Mesodermal cell (in vitro differentiated cells): ENCODE measurements around the gene AUTS2.

ENCODE experiments used
- H3K27ac ChIP-seq: 2 replicates; pipeline ENCODE4 v1.7.0; 2013; ENCODE audit warnings: mild to moderate bottlenecking, low read depth, low read length, moderate library complexity; ENCODE audit not compliant: severe bottlenecking
- H3K36me3 ChIP-seq: 2 replicates; pipeline ENCODE4 v1.7.1; 2013; ENCODE audit warnings: mild to moderate bottlenecking, low read length, moderate library complexity; ENCODE audit not compliant: control insufficient read depth, insufficient read depth
- H3K4me1 ChIP-seq: one replicate; pipeline ENCODE4 v1.7.1; 2013; ENCODE audit warnings: mild to moderate bottlenecking, low read length; ENCODE audit not compliant: insufficient read depth, control insufficient read depth, poor library complexity, severe bottlenecking
- H3K4me3 ChIP-seq: 2 replicates; pipeline ENCODE4 v1.7.0; 2013; ENCODE audit warnings: low read length, control low read depth, mild to moderate bottlenecking; ENCODE audit not compliant: insufficient read depth, poor library complexity, severe bottlenecking; ENCODE audit errors: extremely low read depth
- H3K9me3 ChIP-seq: 2 replicates; pipeline ENCODE4 v1.7.1; 2013; ENCODE audit warnings: mild to moderate bottlenecking, low read length, moderate library complexity; ENCODE audit not compliant: control insufficient read depth
- WGBS, 2 experiments: methylation state at CpG; one replicate each; pipeline ENCODE4 v1.1.5; 2013; ENCODE audit warnings: missing lambda C conversion rate in 2 of 2; ENCODE audit not compliant: insufficient coverage in 2 of 2; 5-methylcytosine and 5-hydroxymethylcytosine counted together

The AUTS2 gene

GRCh38 chr7:70706698-70707097 is 1108.4 kb downstream of the AUTS2 start:
- peaks cover 32% of the 10 kb centered on the region for H3K4me1 ChIP-seq
- no peak overlapping the region for H3K27ac ChIP-seq
- WGBS, 2 experiments = 100% methylated on average over 1 of the region's 3 CpGs
- no peak overlapping the region for H3K4me3 ChIP-seq
- peaks cover 74% of the 10 kb centered on the region for H3K36me3 ChIP-seq
- no peaks in the 10 kb centered on the region for H3K9me3 ChIP-seq

GRCh38 chr7:70707823-70708243 is 1109.6 kb downstream of the AUTS2 start:
- peaks cover 7% of the 10 kb centered on the region for H3K9me3 ChIP-seq
- H3K36me3 ChIP-seq = peaks cover 74% of the 10 kb centered on the region
- 86% methylated on average over 5 of the region's 6 CpGs for WGBS, 2 experiments
- no peak overlapping the region for H3K4me3 ChIP-seq
- H3K4me1 ChIP-seq = peaks cover 32% of the 10 kb centered on the region
- H3K27ac ChIP-seq = no peak overlapping the region

- Histone ChIP-seq H3K9me3 (peaks cover 8% of the 10 kb centered on the region), H3K27ac (peak overlapping the region; percentile 43), H3K4me1 (peaks cover 32% of the 10 kb centered on the region), H3K36me3 (peaks cover 71% of the 10 kb centered on the region), H3K4me3 (no peak overlapping the region)
- WGBS, 2 experiments = 19 to 36% methylated on average over 2 to 3 of the region's 4 CpGs
These were observed 1111.8 kb downstream of the AUTS2 start for GRCh38 chr7:70710011-70710480.

GRCh38 chr7:70710651-70711050 is 1112.4 kb downstream of the AUTS2 start:
- WGBS, 2 experiments = 92 to 96% methylated on average over 2 to 3 of the region's 3 CpGs
- peaks cover 65% of the 10 kb centered on the region for H3K36me3 ChIP-seq
- peak overlapping the region; percentile 43 for H3K27ac ChIP-seq

GRCh38 chr7:70711452-70711851 is 1113.2 kb downstream of the AUTS2 start:
- 93 to 95% methylated on average over 7 to 10 of the region's 11 CpGs for WGBS, 2 experiments
- peaks cover 32% of the 10 kb centered on the region for H3K4me1 ChIP-seq
- peaks cover 8% of the 10 kb centered on the region for H3K9me3 ChIP-seq
- peaks cover 57% of the 10 kb centered on the region for H3K36me3 ChIP-seq
- no peak overlapping the region for H3K27ac ChIP-seq
- H3K4me3 ChIP-seq = no peak overlapping the region

More at GRCh38 chr7:70710651-70711050, 1112.4 kb downstream of the AUTS2 start:
- no peak overlapping the region for H3K4me3 ChIP-seq
- H3K9me3 ChIP-seq = peaks cover 8% of the 10 kb centered on the region
- peaks cover 32% of the 10 kb centered on the region for H3K4me1 ChIP-seq

GRCh38 chr7:70712942-70713341 is 1114.7 kb downstream of the AUTS2 start:
- H3K27ac ChIP-seq = no peak overlapping the region
- peaks cover 8% of the 10 kb centered on the region for H3K9me3 ChIP-seq
- no peak overlapping the region for H3K4me3 ChIP-seq
- peaks cover 47% of the 10 kb centered on the region for H3K36me3 ChIP-seq
- peaks cover 24% of the 10 kb centered on the region for H3K4me1 ChIP-seq
- WGBS, 2 experiments = 98% methylated on average over 4 of the region's 5 CpGs

- Histone ChIP-seq H3K36me3 (peaks cover 43% of the 10 kb centered on the region), H3K9me3 (peaks cover 8% of the 10 kb centered on the region), H3K4me1 (peaks cover 15% of the 10 kb centered on the region), H3K4me3 (no peak overlapping the region), H3K27ac (no peak overlapping the region)
- 98 to 100% methylated on average over 4 to 5 of the region's 6 CpGs for WGBS, 2 experiments
These were observed 1116.3 kb downstream of the AUTS2 start for GRCh38 chr7:70714506-70715038.

GRCh38 chr7:70717553-70718329 is 1119.5 kb downstream of the AUTS2 start:
- 96 to 97% methylated on average over 6 of the region's 9 CpGs for WGBS, 2 experiments
- H3K4me1 ChIP-seq = no peaks in the 10 kb centered on the region
- peaks cover 3% of the 10 kb centered on the region for H3K9me3 ChIP-seq
- peaks cover 28% of the 10 kb centered on the region for H3K36me3 ChIP-seq
- H3K27ac ChIP-seq = no peak overlapping the region
- no peak overlapping the region for H3K4me3 ChIP-seq

- 79 to 98% methylated on average over 4 to 6 of the region's 7 CpGs for WGBS, 2 experiments
- H3K4me1 ChIP-seq = no peaks in the 10 kb centered on the region
- H3K4me3 ChIP-seq = no peak overlapping the region
- H3K27ac ChIP-seq = no peak overlapping the region
- peaks cover 27% of the 10 kb centered on the region for H3K36me3 ChIP-seq
- H3K9me3 ChIP-seq = no peaks in the 10 kb centered on the region
These were observed 1120.8 kb downstream of the AUTS2 start for GRCh38 chr7:70719125-70719524.

- H3K27ac ChIP-seq = no peak overlapping the region
- H3K36me3 ChIP-seq = peaks cover 19% of the 10 kb centered on the region
- H3K4me3 ChIP-seq = no peak overlapping the region
- no peaks in the 10 kb centered on the region for H3K4me1 ChIP-seq
- 85 to 100% methylated on average over 1 to 5 of the region's 7 CpGs for WGBS, 2 experiments
- no peaks in the 10 kb centered on the region for H3K9me3 ChIP-seq
These were observed 1122.1 kb downstream of the AUTS2 start for GRCh38 chr7:70720191-70720873.
